Fibroblast of lung (primary cell): ENCODE measurements around the gene VTI1A.

Experiments
- EZH2 ChIP-seq: IDR thresholded peaks from 2 replicates; pipeline ENCODE4 v1.5.1; 2012; ENCODE audit warnings: low read length, control low read depth, mild to moderate bottlenecking; ENCODE audit errors: missing control alignments
- TF ChIP-seq, protein P1 (sequence below), 2 donors: IDR thresholded peaks in 1 of 2; conservative IDR thresholded peaks in 1 of 2; 1 replicate in 1 of 2; 2 replicates in 1 of 2; pipeline ENCODE4 v1.5.1; 2011 to 2012; ENCODE audit warnings: low read length in 2 of 2, control low read depth in 1 of 2, inconsistent platforms in 1 of 2, low read depth in 1 of 2, mild to moderate bottlenecking in 1 of 2

DNA sequence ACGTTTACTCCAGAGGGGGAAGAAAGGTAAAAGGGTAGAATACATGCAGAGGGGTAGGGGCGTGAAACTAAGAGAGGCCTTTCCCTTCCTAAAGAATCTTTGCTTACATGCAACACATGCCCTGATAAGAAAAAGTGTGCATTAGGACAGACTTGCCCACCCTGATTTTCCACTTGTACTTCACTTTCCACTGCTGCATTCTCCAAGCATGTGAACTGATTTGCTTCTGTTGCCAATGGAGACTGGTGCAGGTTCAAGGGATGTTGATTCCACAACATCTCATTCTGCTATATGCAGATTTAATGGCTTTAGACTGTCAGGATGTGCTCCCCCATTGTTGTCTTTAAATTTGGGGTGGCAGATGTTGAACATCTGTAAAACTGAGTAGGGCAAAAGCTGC is 265.5 kb downstream of the VTI1A start:
- TF ChIP-seq, protein P1, sequence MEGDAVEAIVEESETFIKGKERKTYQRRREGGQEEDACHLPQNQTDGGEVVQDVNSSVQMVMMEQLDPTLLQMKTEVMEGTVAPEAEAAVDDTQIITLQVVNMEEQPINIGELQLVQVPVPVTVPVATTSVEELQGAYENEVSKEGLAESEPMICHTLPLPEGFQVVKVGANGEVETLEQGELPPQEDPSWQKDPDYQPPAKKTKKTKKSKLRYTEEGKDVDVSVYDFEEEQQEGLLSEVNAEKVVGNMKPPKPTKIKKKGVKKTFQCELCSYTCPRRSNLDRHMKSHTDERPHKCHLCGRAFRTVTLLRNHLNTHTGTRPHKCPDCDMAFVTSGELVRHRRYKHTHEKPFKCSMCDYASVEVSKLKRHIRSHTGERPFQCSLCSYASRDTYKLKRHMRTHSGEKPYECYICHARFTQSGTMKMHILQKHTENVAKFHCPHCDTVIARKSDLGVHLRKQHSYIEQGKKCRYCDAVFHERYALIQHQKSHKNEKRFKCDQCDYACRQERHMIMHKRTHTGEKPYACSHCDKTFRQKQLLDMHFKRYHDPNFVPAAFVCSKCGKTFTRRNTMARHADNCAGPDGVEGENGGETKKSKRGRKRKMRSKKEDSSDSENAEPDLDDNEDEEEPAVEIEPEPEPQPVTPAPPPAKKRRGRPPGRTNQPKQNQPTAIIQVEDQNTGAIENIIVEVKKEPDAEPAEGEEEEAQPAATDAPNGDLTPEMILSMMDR (conservative IDR thresholded peaks at IDR 0.05 in 1 of 2, IDR thresholded peaks at IDR 0.05 in 1 of 2; ENCODE audit: low read depth in 1 of 2, low read length in 2 of 2) = no peak
- TF ChIP-seq EZH2 = no peak
